AG20443 (cell line): Measurements from ENCODE around the gene RHOT1.
"Not testable (repeated sequence)": the region's sequence is repeated elsewhere in the genome, so short reads cannot be mapped to it uniquely, and the experiment has no call there.

Experiments used
- DNase-seq: peaks from one replicate; pipeline ENCODE4 v3.0.0; 2012; ENCODE audit warnings: low spot score, mixed read lengths

Gene RHOT1

DNA sequence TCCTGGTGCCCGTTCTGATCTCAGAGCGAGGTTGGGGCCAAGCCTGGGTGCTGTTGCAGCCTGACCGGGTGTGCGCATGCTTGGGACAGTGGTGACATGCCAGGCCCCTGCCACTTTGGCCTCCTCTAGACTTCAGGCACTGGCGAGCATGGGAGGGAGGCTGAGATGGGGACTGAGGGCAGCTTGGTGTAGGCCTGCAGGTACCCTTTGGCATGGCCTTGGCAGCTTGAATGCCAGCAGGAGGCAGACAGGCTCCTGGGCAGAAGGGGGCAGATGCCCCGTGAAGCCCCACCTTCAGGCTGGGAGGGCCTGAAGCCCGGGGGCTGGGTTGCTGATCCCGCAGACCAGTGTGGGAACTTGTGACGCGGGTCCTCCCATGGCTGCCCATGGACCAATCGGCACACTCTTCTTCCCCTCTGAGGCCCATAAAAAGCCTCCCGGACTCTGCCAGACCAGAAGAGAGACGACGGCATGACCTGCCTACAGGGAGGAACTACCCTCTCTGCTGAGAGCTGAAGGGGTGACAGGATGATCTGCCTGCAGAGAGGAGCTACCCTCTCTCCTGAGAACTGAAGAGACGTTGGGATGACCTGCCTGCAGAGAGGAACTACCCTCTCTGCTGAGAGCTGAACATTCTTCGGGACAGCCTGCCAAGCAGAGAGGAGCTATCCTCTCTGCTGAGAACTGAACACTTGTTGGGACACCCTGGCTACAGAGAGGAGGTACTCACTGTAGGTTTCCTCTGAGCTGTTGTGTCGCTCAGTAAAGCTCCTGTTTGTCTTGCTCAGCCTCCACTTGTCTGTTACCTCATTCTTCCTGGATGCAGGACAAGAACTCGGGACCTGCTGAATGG, 17.5 kb downstream of the RHOT1 start:
- no peak for DNase-seq

DNA sequence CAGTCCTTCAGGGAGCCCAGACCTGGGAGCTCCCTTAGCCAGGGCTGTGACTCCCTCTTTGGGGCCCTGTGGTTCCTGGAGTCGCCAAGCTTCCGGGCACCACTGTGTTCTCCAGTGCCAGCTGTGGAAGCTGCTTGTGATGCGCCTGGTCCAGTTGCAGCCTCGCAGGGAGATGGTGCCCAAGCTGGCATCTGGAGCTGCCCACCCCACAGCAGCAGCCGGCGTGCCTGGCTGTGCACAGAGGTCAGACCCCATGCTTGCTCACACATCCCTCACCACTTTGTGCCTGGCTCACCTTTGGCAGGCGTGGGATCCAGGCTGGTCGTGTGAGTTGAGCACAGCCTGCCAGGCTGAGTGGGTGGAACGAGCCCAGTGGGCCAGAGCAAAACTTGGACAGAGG, 18.2 kb downstream of the RHOT1 start:
- DNase-seq, result no peak

DNA sequence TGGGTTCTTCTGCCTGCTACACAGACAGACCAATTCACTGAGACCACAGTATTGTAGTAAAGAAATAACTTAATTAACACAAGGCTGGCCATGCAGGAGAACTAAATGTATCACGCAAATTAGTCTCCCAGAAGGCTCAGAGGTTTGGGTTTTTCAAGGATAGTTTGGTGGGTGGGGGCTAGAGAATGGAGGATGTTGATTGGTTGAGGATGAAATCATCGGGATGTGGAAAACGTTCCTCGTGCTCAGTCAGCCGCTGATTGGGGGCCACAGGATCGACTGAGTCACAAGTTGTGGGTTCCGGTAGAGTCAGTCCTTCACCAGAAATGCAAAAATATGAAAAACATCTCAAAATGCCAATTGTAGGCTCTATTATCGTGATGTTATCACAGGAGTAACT, 18.7 kb downstream of the RHOT1 start:
- no peak for DNase-seq

DNA sequence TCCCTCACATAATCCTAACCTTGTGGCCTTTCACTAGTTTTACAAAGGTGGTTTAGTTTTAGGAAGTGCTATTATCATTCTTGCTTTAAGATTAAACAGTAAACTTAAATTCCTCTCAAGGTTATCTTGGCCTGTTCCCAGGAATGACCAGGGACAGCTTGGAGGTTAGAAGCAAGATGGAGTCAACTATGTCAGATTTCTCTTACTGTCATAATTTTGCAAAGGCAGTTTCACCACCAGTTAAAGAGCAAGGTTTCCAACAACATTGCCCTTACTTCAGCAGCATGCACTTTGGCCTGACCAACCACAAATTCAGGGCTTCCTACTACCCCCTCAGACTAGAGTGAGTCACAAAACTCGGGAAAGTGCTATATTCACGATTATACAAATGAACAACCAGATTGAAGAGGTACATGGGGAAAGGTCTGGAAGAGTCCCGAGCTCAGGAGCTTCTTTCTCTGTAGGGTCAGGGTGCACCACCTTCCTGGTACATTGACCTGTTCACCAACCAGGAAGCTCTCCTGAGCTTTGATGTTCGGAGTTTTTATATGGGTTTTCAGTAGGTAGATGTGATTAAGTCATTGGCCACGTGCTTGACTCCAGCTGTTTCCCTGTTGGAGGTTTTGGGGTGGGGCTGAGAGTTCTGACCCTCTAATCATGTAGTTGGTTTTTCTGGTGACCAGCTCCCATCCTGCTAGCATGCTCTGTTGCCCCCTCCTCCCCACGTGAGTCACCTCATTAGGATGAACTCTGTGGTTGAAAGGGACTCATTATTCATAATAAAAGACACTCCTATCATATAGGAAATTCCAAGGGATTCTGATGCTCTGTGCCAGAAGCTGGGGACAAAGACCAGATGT, 19.4 kb downstream of the RHOT1 start:
- peak; percentile 77 for DNase-seq

DNA sequence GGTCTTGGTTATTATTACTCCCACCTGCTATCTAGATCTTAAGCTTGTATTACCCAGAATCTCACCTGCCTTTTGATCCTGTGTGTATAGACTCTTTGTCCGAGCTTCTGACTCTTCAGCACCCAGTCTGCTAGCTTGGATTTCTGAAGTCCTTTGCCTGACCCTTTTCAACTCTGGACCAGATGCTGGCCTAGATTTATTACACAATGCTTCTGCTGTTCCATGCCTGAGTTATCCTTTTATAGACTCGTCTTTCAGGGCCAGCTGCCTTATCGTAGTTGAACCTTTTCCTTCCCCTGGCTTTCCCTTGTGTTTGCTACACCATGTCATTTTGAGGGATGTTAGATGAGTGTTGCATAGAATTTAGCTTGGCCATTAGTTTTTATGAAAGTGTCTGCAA, 32.6 kb downstream of the RHOT1 start:
- no peak for DNase-seq

DNA sequence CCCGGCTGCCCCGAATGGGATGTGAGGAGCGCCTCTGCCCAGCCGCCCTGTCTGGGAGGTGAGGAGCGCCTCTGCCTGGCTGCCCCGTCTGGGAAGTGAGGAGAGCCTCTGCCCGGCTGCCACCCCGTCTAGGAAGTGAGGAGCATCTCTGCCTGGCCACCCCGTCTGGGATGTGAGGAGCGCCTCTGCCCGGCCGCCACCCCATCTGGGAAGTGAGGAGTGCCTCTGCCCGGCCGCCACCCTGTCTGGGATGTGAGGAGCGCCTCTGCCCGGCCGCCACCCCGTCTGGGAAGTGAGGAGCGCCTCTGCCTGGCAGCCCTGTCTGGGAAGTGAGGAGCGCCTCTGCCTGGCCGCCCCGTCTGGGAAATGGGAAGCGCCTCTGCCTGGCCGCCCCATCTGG, 36.4 kb downstream of the RHOT1 start:
- DNase-seq, result not testable (repeated sequence)

DNA sequence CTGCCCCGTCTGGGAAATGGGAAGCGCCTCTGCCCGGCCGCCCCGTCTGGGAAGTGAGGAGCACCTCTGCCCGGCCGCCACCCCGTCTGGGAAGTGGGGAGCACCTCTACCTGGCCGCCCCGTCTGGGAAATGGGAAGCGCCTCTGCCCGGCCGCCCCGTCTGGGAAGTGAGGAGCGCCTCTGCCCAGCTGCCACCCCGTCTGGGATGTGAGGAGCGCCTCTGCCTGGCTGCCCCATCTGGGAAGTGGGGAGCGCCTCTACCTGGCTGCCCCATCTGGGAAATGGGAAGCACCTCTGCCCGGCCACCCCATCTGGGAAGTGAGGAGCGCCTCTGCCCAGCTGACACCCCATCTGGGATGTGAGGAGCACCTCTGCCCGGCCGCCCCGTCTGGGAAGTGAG, 36.8 kb downstream of the RHOT1 start:
- not testable (repeated sequence) for DNase-seq

DNA sequence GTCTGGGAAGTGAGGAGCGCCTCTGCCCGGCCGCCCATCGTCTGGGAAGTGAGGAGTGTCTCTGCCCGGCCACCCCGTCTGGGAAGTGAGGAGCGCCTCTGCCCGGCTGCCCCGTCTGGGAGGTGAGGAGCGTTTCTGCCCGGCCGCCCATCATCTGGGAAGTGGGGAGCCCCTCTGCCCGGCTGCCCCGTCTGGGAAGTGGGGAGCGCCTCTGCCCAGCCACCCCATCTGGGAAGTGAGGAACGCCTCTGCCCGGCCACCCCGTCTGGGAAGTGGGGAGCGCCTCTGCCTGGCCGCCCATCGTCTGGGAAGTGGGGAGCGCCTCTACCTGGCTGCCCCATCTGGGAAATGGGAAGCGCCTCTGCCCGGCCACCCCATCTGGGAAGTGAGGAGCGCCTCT, 37.2 kb downstream of the RHOT1 start:
- DNase-seq, result not testable (repeated sequence)

DNA sequence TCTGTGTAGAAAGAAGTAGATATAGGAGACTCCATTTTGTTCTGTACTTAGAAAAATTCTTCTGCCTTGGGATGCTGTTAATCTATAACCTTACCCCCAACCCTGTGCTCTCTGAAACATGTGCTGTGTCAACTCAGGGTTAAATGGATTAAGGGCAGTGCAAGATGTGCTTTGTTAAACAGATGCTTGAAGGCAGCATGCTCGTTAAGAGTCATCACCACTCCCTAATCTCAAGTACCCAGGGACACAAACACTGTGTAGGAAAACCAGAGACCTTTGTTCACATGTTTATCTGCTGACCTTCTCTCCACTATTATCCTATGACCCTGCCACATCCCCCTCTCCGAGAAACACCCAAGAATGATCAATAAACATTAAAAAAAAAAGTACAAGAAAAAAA, 38.0 kb downstream of the RHOT1 start:
- not testable (repeated sequence) for DNase-seq

DNA sequence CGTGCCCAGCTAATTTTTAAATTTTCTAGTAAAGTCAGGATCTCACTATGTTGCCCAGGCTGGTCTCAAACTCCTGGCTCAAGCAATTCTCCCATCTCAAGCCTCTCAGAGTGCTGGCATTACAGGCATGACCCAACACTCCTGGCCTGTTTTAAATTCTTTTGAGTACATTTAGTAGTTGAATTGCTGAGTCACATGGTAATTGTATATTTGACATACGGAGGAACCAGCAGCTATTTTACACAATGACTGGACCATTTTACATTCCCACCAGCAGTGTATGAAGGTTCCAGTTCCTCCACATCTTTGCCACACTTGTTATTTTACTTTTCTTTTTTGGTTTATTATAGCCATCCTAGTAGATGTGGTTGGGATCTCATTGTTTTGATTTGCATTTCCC, 43.6 kb downstream of the RHOT1 start:
- DNase-seq, result no peak

DNA sequence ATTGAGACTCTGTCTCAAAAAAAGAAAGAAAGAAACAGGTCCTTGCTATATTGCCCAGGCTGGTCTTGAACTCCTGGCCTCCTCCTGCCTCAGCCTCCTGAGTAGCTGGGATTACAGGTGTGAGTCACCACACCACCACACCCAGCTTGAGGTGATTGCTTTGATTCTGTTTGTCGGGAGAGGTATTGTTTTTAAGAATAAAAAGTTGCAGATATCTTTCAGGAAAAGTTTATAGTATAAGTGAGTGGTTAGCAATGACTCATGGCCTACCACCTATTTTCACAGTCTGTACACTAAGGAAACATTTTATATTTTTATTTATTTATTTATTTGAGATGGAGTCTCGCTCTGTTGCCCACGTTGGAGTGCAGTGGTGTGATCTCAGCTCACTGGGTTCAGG, 45.0 kb downstream of the RHOT1 start:
- no peak for DNase-seq

DNA sequence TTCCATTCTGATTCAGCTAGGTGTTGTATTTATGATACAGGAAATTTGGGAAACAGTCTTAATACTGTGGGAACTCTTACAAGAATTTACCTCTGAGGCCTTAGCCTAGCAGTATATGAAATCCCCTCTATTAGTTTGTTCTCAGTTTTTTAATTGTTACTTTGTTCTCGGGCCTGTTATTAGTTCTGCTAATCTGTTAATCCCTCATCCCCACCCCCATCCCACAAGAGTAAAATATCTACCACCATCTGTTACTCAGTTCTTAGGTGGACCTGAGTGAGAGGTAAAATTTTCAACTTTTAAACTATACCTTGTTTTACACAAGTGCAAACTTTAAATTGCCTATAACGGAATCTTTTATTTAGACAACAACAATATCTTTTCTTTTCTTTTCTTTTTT, 47.0 kb downstream of the RHOT1 start:
- no peak for DNase-seq

DNA sequence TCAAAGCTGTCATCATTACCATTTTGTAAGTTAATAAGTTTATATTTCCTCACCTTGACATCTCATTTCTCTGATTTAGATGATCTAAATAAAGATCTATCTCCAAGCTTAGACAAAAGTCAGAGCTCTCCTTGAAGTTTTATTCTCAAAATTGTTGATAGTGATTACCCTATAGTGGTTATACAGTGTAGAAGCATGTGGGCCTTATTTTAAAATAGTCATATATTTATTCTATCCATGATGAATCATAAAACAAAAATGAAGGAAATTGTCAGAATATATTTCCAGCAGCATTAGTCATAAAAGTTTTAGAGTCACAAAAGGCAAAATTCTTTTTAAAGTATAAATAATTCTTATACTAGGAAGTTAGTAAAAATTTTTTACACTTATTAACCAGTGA, 49.0 kb downstream of the RHOT1 start:
- DNase-seq, result peak; percentile 20

DNA sequence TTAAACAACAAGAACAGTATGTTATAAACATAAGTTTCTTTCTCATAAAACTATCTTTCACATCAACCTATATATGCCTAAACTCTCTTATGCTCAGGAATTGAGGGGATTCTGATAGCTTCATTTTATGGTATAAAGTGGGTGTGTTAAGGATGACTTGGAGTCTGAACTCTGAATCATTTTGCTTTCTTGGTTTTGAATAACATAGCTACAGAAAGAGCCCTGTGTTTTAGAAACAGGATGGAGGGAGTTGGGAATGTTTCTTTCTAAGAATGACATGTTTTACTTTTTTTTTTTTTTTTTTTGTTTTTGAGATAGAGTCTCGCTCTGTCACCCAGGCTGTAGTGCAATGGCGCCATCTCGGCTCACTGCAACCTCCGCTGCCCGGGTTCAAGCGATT, 50.1 kb downstream of the RHOT1 start:
- DNase-seq, result peak; percentile 27

DNA sequence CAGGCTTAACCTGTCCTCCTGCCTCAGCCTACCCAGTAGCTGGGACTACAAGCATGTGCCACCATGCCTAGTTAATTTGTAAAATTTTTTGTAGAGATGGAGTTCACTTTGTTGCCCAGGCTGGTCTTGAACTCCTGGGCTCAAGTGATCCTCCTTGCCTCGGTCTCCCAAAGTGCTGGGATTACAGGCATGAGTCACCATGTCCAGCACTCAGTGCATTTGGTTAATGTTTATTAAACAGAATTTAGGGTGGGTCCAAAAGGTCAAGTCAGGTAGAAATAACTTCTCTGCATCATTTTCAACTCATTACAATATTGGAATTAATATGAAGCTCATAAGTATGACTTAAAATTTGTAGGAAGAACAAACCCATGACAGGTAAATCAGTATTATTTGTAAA, 55.7 kb downstream of the RHOT1 start:
- DNase-seq, result no peak

DNA sequence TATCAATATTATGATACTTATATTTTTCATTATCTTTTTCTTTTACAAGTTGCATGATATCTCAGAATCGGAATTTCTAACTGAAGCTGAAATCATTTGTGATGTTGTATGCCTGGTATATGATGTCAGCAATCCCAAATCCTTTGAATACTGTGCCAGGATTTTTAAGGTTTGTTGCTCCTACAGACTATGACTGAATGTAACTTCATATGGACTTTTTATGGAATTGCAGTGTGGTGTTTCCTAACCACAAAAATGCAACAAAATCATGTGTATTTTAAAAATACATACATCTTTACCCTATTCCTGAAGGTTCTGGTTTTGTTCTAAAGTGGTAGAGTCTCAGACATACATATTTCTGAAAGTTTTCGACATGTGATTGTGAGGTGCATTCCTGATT, 64.6 kb downstream of the RHOT1 start:
- no peak for DNase-seq

DNA sequence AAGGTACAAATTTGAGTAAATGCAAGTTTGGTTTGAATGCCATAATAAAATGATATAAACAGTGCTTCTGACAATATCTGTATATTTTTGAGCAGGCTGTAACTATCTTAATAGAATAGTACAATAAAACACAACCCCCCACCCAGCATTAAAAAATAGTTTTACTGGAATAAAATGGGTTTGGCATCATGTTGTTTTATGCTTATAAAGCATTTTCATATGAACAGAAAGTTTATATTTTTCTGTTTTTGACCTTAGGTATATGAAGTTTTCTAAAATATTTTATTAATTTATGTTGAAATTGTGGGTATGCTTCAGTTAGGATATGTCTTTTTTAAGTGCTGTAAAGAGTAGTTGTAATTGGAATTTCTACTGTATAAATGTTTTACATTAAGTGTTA, 66.1 kb downstream of the RHOT1 start:
- no peak for DNase-seq

DNA sequence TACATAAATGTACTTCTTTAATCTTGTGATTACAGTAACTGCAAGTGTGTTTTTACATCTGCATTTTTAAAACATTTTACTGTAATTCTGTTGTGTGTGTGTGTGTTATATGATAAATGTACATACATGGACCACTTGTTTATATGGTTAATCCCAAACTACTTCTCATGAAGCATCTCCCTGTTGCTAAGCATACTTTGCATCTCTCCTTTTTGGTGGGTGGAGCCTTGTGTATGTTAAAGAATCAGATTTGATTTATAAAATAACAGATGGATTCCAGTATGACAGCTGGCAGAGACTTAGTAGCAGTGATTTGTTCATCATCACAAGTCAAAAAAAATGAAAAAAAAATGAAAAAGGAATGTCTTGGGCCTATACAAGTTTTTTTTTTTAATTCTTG, 67.3 kb downstream of the RHOT1 start:
- DNase-seq, result no peak

DNA sequence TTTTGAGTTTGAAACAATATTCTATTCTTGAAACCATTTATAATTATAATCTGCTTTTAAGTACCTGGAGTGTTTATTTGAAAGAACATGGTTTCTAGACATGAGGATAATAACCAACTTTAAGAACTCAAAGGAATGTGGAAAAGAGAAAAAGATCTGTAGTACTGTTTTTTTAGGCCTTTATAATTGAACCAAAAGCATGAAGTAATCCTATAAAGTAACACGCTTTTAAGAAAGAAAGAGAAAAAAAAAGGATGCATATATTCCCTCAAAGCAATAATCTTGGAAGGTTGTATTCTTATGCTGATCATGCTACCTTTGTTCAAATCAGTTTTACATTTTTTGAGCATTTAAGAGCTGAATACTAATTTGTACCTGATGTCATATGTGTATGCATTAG, 69.4 kb downstream of the RHOT1 start:
- no peak for DNase-seq

DNA sequence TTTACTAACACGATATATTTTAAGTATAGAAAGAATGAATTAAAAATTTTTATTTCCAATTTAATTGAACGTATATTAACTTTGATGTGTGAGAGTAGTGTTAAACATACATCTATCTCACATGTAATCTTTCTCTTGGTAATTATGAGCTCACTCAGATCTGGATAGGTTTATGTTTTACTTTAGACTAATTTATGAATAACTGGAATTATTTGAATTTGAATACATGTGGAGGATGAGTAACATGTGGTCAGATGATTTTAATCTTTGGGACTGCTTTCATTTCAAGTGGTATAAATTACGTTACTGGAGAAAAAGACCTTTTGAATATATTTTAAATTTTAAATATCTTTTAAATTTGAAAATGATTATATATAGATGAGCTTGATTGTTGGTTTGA, 73.4 kb downstream of the RHOT1 start:
- no peak for DNase-seq

DNA sequence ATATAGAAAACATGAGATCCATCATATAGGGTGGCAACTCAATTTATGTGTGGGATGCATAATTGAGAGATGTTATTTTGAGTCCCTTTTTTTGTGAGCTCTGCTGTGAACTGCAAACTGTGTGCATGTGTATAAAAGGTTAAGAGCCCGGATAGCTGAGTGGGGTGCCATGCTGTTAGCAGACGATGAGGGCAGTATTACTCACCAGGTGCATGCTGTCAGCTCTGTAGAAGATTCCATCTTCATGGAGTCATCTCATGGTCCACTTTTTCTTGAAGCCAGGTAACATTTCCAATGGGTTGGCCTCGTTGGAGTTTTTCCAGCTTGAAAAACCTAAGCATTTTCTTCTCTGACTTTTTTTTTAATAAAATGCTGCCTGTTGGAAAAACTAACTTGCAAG, 80.3 kb downstream of the RHOT1 start:
- no peak for DNase-seq

DNA sequence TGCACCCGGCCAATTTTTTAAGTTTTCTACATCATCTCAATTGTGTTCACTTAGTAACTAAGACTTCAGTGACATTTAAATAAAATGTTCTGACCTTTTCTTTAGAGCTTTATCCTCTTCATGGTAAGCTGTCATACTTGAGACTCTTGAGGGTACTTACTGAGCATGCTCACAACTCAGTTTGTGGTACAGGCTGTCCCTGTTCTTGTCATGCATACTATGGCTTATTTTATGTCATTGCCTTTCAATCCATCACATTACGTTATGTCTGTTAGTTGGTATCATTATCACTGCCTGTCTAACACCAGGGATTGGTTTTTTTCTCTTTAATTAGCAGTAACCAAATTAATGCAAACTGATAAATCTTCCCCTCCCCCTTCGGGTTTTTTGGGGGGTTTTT, 81.4 kb downstream of the RHOT1 start:
- DNase-seq, result no peak

DNA sequence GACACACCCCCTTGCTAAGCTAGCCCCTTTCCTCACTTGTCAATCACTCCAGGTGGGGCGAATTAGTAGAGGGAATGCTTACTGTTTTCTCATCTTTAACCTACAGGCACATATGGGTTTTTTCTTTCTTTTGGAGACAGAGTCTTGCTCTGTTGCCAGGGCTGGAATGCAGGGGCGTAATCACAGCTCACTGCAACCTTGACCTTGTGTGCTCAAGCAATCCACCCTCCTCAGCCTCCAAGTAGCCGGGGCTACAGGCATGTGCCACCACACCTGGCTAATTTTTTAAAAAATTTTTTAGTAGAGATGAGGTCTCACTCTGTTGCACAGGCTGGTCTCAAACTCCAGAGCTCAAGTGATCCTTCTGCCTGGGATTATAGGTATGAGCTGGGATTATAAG, 84.6 kb downstream of the RHOT1 start:
- DNase-seq, result no peak
